ENCODE results near the gene CDH23.

The CDH23 gene

GRCh38 chr10:71414359-71414758 is 17.6 kb downstream of the CDH23 start:
- H3K36me3 ChIP-seq (ENCODE audit: control insufficient read depth, insufficient read depth, low read length), result no peaks in the 10 kb centered on the region
- H3K4me3 ChIP-seq (replicated peaks; ENCODE audit: low read depth, low read length), result no peak overlapping the region
- TF ChIP-seq CTCF (IDR thresholded peaks at IDR 0.05; ENCODE audit: insufficient read depth, low read length, poor library complexity, severe bottlenecking), result no peak
- no peak for DNase-seq (ENCODE audit: extremely low read depth, insufficient read length)
- H3K27me3 ChIP-seq (replicated peaks; ENCODE audit: control insufficient read depth, insufficient read depth, low read length), result no peaks in the 10 kb centered on the region

GRCh38 chr10:71419002-71419540 is 22.4 kb downstream of the CDH23 start:
- TF ChIP-seq CTCF (IDR thresholded peaks at IDR 0.05; ENCODE audit: insufficient read depth, low read length, poor library complexity, severe bottlenecking), result no peak
- peaks cover 1% of the 10 kb centered on the region; the same call in 1 of the 2 replicates for H3K27me3 ChIP-seq (replicated peaks; ENCODE audit: control insufficient read depth, insufficient read depth, low read length)
- no peak for DNase-seq (ENCODE audit: extremely low read depth, insufficient read length)
- no peaks in the 10 kb centered on the region for H3K36me3 ChIP-seq (ENCODE audit: control insufficient read depth, insufficient read depth, low read length)
- no peak overlapping the region for H3K4me3 ChIP-seq (replicated peaks; ENCODE audit: low read depth, low read length)

GRCh38 chr10:71419750-71420149 is 23.0 kb downstream of the CDH23 start:
- Histone ChIP-seq H3K36me3 (ENCODE audit: control insufficient read depth, insufficient read depth, low read length) (no peaks in the 10 kb centered on the region), H3K4me3 (replicated peaks; ENCODE audit: low read depth, low read length) (no peak overlapping the region), H3K27me3 (replicated peaks; ENCODE audit: control insufficient read depth, insufficient read depth, low read length) (peaks cover 1% of the 10 kb centered on the region; the same call in 1 of the 2 replicates)
- no peak for TF ChIP-seq CTCF (IDR thresholded peaks at IDR 0.05; ENCODE audit: insufficient read depth, low read length, poor library complexity, severe bottlenecking)
- DNase-seq (ENCODE audit: extremely low read depth, insufficient read length), result no peak

GRCh38 chr10:71421075-71421434 is 24.3 kb downstream of the CDH23 start:
- H3K36me3 ChIP-seq (ENCODE audit: control insufficient read depth, insufficient read depth, low read length), result no peaks in the 10 kb centered on the region
- no peak for TF ChIP-seq CTCF (IDR thresholded peaks at IDR 0.05; ENCODE audit: insufficient read depth, low read length, poor library complexity, severe bottlenecking)
- no peak overlapping the region for H3K4me3 ChIP-seq (replicated peaks; ENCODE audit: low read depth, low read length)
- peaks cover 3% of the 10 kb centered on the region for H3K27me3 ChIP-seq (replicated peaks; ENCODE audit: control insufficient read depth, insufficient read depth, low read length)
- no peak for DNase-seq (ENCODE audit: extremely low read depth, insufficient read length)

GRCh38 chr10:71423250-71423649 is 26.5 kb downstream of the CDH23 start:
- H3K36me3 ChIP-seq (ENCODE audit: control insufficient read depth, insufficient read depth, low read length), result no peaks in the 10 kb centered on the region
- no peak overlapping the region for H3K4me3 ChIP-seq (replicated peaks; ENCODE audit: low read depth, low read length)
- peaks cover 3% of the 10 kb centered on the region for H3K27me3 ChIP-seq (replicated peaks; ENCODE audit: control insufficient read depth, insufficient read depth, low read length)
- DNase-seq (ENCODE audit: extremely low read depth, insufficient read length), result no peak
- no peak for TF ChIP-seq CTCF (IDR thresholded peaks at IDR 0.05; ENCODE audit: insufficient read depth, low read length, poor library complexity, severe bottlenecking)

GRCh38 chr10:71423901-71424300 is 27.2 kb downstream of the CDH23 start:
- no peak overlapping the region for H3K4me3 ChIP-seq (replicated peaks; ENCODE audit: low read depth, low read length)
- no peak for DNase-seq (ENCODE audit: extremely low read depth, insufficient read length)
- no peaks in the 10 kb centered on the region for H3K36me3 ChIP-seq (ENCODE audit: control insufficient read depth, insufficient read depth, low read length)
- no peak for TF ChIP-seq CTCF (IDR thresholded peaks at IDR 0.05; ENCODE audit: insufficient read depth, low read length, poor library complexity, severe bottlenecking)
- peaks cover 3% of the 10 kb centered on the region for H3K27me3 ChIP-seq (replicated peaks; ENCODE audit: control insufficient read depth, insufficient read depth, low read length)
